CD4-positive, alpha-beta memory T cell (primary cell): ENCODE measurements around the gene SLC41A3. TPM values are rescaled to one million over a fixed set of nuclear protein-coding genes. Genes with fewer than 3 reads are reported as not detected.

Experiments used
- CTCF ChIA-PET: fragments of 350-600 bp; sonication (Branson Sonifier 250); formaldehyde crosslinking; loops from one replicate; lab custom pipeline; 2021; ENCODE audit warnings: inconsistent platforms; ENCODE audit not compliant: partially characterized antibody; lab: Charles Lee
- POLR2A ChIA-PET: fragments of 350-600 bp; sonication (Branson Sonifier 250); formaldehyde crosslinking; loops from one replicate; lab custom pipeline; 2021; ENCODE audit not compliant: partially characterized antibody; lab: Charles Lee
- DNase-seq, 5 donors: peaks; one replicate each; pipeline versions ENCODE4 v3.0.0 to v3.0.0-alpha.2; 2020 to 2022; ENCODE audit warnings: mixed read lengths in 1 of 5
- H3K27ac ChIP-seq: one replicate; pipeline ENCODE4 v1.7.0; 2013; ENCODE audit warnings: low read depth, low read length
- H3K27me3 ChIP-seq: 2 replicates; pipeline ENCODE4 v1.7.0; 2013; ENCODE audit warnings: mild to moderate bottlenecking, low read length, moderate library complexity; ENCODE audit not compliant: insufficient read depth
- H3K36me3 ChIP-seq: 2 replicates; pipeline ENCODE4 v1.7.0; 2013; ENCODE audit warnings: mild to moderate bottlenecking, low read length, moderate library complexity; ENCODE audit not compliant: insufficient read depth
- H3K4me1 ChIP-seq: 2 replicates; pipeline ENCODE4 v1.7.0; 2013; ENCODE audit warnings: mild to moderate bottlenecking, low read length, moderate library complexity; ENCODE audit not compliant: insufficient read depth
- H3K4me3 ChIP-seq, 2 donors: one replicate each; pipeline ENCODE4 v1.7.0; 2013; ENCODE audit warnings: low read length in 2 of 2, mild to moderate bottlenecking in 1 of 2
- H3K9me3 ChIP-seq, 2 donors: one replicate each; pipeline ENCODE4 v1.7.0; 2013; ENCODE audit warnings: low read length in 2 of 2, control low read depth in 1 of 2; ENCODE audit not compliant: control insufficient read depth in 1 of 2
- H3K27ac Mint-ChIP-seq, 7 donors: one replicate each; pipeline ENCODE4 v1.8.0; 2020 to 2021; ENCODE audit warnings: mixed read lengths in 7 of 7, mild to moderate bottlenecking in 6 of 7, inconsistent platforms in 3 of 7, moderate library complexity in 3 of 7
- H3K27me3 Mint-ChIP-seq, 2 donors: one replicate each; pipeline ENCODE4 v1.8.0; 2020 to 2021; ENCODE audit warnings: mixed read lengths in 2 of 2
- H3K36me3 Mint-ChIP-seq, 2 donors: one replicate each; pipeline ENCODE4 v1.8.0; 2020 to 2021; ENCODE audit warnings: mixed read lengths in 2 of 2, inconsistent platforms in 1 of 2, mild to moderate bottlenecking in 1 of 2
- H3K4me1 Mint-ChIP-seq, 4 donors: one replicate each; pipeline ENCODE4 v1.8.0; 2020 to 2021; ENCODE audit warnings: mixed read lengths in 4 of 4, mild to moderate bottlenecking in 1 of 4
- H3K4me3 Mint-ChIP-seq, 8 donors: one replicate each; pipeline ENCODE4 v1.8.0; 2020 to 2021; ENCODE audit warnings: mixed read lengths in 8 of 8, mild to moderate bottlenecking in 7 of 8, moderate library complexity in 6 of 8, inconsistent platforms in 3 of 8
- H3K9me3 Mint-ChIP-seq, 8 donors: one replicate each; pipeline ENCODE4 v1.8.0; 2020 to 2021; ENCODE audit warnings: mixed read lengths in 8 of 8, mild to moderate bottlenecking in 5 of 8, inconsistent platforms in 3 of 8, moderate library complexity in 1 of 8
- intact Hi-C: fragments of 100-400 bp; cut with micrococcal nuclease; formaldehyde crosslinking; loops from one replicate; pipeline ENCODE4 v1.15.1; 2023
- polyA plus RNA-seq, 2 donors: library from polyadenylated mRNA; unstranded; fragments of 300-500 nt; fragmentation: Illumina TruSeq; gene quantifications; one replicate each; pipeline ENCODE4 v1.2.3, GENCODE V29; 2021
- total RNA-seq, 2 experiments: library from RNA; stranded (reverse); gene quantifications; one replicate each; pipeline ENCODE4 v1.2.3, GENCODE V29; 2021

SLC41A3 gene
- total and polyA plus RNA-seq, 4 experiments from 2014 or later: 22.5 to 41.2 (median 32.8) TPM

GRCh38 chr3:126081618-126082361 is 2.1 kb downstream of the SLC41A3 start:
- Mint-ChIP-seq H3K4me3 (peak overlapping the region in 4 of 8 donors; percentile 17 to 73 (median 60)), H3K27me3 (no peaks in the 10 kb centered on the region), H3K36me3 (peaks cover 7 to 9% of the 10 kb centered on the region in 2 donors), H3K9me3 (no peaks in the 10 kb centered on the region), H3K27ac (peak overlapping the region in 4 of 7 donors; percentile 46 to 76 (median 56)), H3K4me1 (peaks cover 9 to 32% (median 20%) of the 10 kb centered on the region in 4 donors)
- no peaks in the 10 kb centered on the region for H3K36me3 ChIP-seq
- H3K27me3 ChIP-seq: no peaks in the 10 kb centered on the region
- H3K9me3 ChIP-seq: no peaks in the 10 kb centered on the region
- peak in 3 of 5 donors; percentile 11 to 37 (median 12) for DNase-seq
- peaks cover 26% of the 10 kb centered on the region for H3K4me1 ChIP-seq
- intact Hi-C loops: loop anchor here (2.0 to 10.0 kb wide), 5 partner anchors 276 to 1466 kb away; partner anchors contain the start of genes CHCHD6, KLF15, OSBPL11 and ZXDC
- ChIA-PET CTCF (no interaction called here), POLR2A (interaction anchor here (1.2 kb wide), 1 partner anchor 92 kb away, joined by 3 read pairs; no protein-coding TSS in a partner anchor)
- H3K4me3 ChIP-seq: no peak overlapping the region
- no peak overlapping the region for H3K27ac ChIP-seq

- no peaks in the 10 kb centered on the region for H3K9me3 ChIP-seq
- H3K4me1 ChIP-seq: peaks cover 26% of the 10 kb centered on the region
- H3K36me3 ChIP-seq: no peaks in the 10 kb centered on the region
- no peak for DNase-seq
- ChIA-PET POLR2A (no interaction called here), CTCF (interaction anchor here (0.6 to 0.7 kb wide), 2 partner anchors 493 to 624 kb away, joined by 3 to 4 read pairs; no protein-coding TSS in a partner anchor)
- H3K36me3 Mint-ChIP-seq: peaks cover 9 to 10% of the 10 kb centered on the region in 2 donors
- no peaks in the 10 kb centered on the region for H3K27me3 Mint-ChIP-seq
- H3K4me1 Mint-ChIP-seq: peaks cover 9 to 32% (median 20%) of the 10 kb centered on the region in 4 donors
- H3K4me3 ChIP-seq: no peak overlapping the region
- intact Hi-C loops: loop anchor here (5.0 to 10.0 kb wide), 4 partner anchors 276 to 1466 kb away; partner anchors contain the start of genes CHCHD6, KLF15 and OSBPL11
- H3K4me3 Mint-ChIP-seq: peak overlapping the region in 4 of 8 donors; percentile 4 to 67 (median 48)
- H3K27me3 ChIP-seq: no peaks in the 10 kb centered on the region
- H3K27ac Mint-ChIP-seq: peak overlapping the region in 3 of 7 donors; percentile 48 to 91 (median 76)
- H3K27ac ChIP-seq: no peak overlapping the region
- H3K9me3 Mint-ChIP-seq: no peaks in the 10 kb centered on the region
Measured at GRCh38 chr3:126080970-126081369, 3.0 kb downstream of the SLC41A3 start.

GRCh38 chr3:126078866-126079265 is 5.1 kb downstream of the SLC41A3 start:
- no peaks in the 10 kb centered on the region for H3K27me3 Mint-ChIP-seq
- CTCF ChIA-PET: no interaction called here
- intact Hi-C loops: no loop called here
- peaks cover 5 to 17% (median 9%) of the 10 kb centered on the region in 4 donors for H3K4me1 Mint-ChIP-seq
- H3K9me3 ChIP-seq: no peaks in the 10 kb centered on the region
- no peaks in the 10 kb centered on the region for H3K27me3 ChIP-seq
- no peak overlapping the region for H3K4me3 Mint-ChIP-seq
- no peaks in the 10 kb centered on the region for H3K36me3 ChIP-seq
- DNase-seq: no peak
- POLR2A ChIA-PET: no interaction called here
- no peak overlapping the region for H3K4me3 ChIP-seq
- H3K36me3 Mint-ChIP-seq: peaks cover 12 to 13% of the 10 kb centered on the region in 2 donors
- H3K27ac Mint-ChIP-seq: no peak overlapping the region
- no peak overlapping the region for H3K27ac ChIP-seq
- peaks cover 0 to 6% (median under 1%) of the 10 kb centered on the region in 8 donors for H3K9me3 Mint-ChIP-seq
- peaks cover 13% of the 10 kb centered on the region for H3K4me1 ChIP-seq

- ChIA-PET POLR2A (no interaction called here), CTCF (no interaction called here)
- intact Hi-C loops: no loop called here
- Histone ChIP-seq H3K4me3 (no peak overlapping the region), H3K4me1 (peaks cover 7% of the 10 kb centered on the region), H3K27ac (no peak overlapping the region), H3K36me3 (no peaks in the 10 kb centered on the region), H3K9me3 (no peaks in the 10 kb centered on the region), H3K27me3 (no peaks in the 10 kb centered on the region)
- no peaks in the 10 kb centered on the region for H3K27me3 Mint-ChIP-seq
- peak overlapping the region in 1 of 7 donors; percentile 37 for H3K27ac Mint-ChIP-seq
- peak in 1 of 5 donors; percentile 32 for DNase-seq
- peaks cover 2 to 13% (median 5%) of the 10 kb centered on the region in 4 donors for H3K4me1 Mint-ChIP-seq
- peaks cover 2 to 14% (median 4%) of the 10 kb centered on the region in 8 donors for H3K9me3 Mint-ChIP-seq
- peaks cover 19 to 21% of the 10 kb centered on the region in 2 donors for H3K36me3 Mint-ChIP-seq
- no peak overlapping the region for H3K4me3 Mint-ChIP-seq
Measured at GRCh38 chr3:126077754-126078153, 6.2 kb downstream of the SLC41A3 start.

- peaks cover 3 to 22% (median 6%) of the 10 kb centered on the region in 8 donors for H3K9me3 Mint-ChIP-seq
- intact Hi-C loops: no loop called here
- no peaks in the 10 kb centered on the region for H3K4me1 ChIP-seq
- POLR2A ChIA-PET: no interaction called here
- no peaks in the 10 kb centered on the region for H3K36me3 ChIP-seq
- no peak overlapping the region for H3K27ac Mint-ChIP-seq
- no peak overlapping the region for H3K4me3 Mint-ChIP-seq
- no peaks in the 10 kb centered on the region for H3K27me3 Mint-ChIP-seq
- no peak overlapping the region for H3K27ac ChIP-seq
- no peaks in the 10 kb centered on the region for H3K9me3 ChIP-seq
- CTCF ChIA-PET: no interaction called here
- DNase-seq: no peak
- H3K4me1 Mint-ChIP-seq: peaks cover 2 to 7% (median 5%) of the 10 kb centered on the region in 4 donors
- H3K4me3 ChIP-seq: no peak overlapping the region
- peaks cover 24 to 30% of the 10 kb centered on the region in 2 donors for H3K36me3 Mint-ChIP-seq
- no peaks in the 10 kb centered on the region for H3K27me3 ChIP-seq
Measured at GRCh38 chr3:126076140-126076539, 7.8 kb downstream of the SLC41A3 start.

- DNase-seq: no peak
- ChIA-PET CTCF (no interaction called here), POLR2A (no interaction called here)
- no peaks in the 10 kb centered on the region for H3K9me3 ChIP-seq
- intact Hi-C loops: no loop called here
- Mint-ChIP-seq H3K4me1 (peaks cover 0 to 9% (median 5%) of the 10 kb centered on the region in 4 donors), H3K9me3 (peaks cover 3 to 22% (median 6%) of the 10 kb centered on the region in 8 donors), H3K4me3 (no peak overlapping the region), H3K27me3 (no peaks in the 10 kb centered on the region), H3K27ac (no peak overlapping the region), H3K36me3 (peaks cover 42 to 47% of the 10 kb centered on the region in 2 donors)
- H3K4me1 ChIP-seq: no peaks in the 10 kb centered on the region
- no peak overlapping the region for H3K4me3 ChIP-seq
- H3K36me3 ChIP-seq: no peaks in the 10 kb centered on the region
- no peaks in the 10 kb centered on the region for H3K27me3 ChIP-seq
- no peak overlapping the region for H3K27ac ChIP-seq
Measured at GRCh38 chr3:126070146-126070545, 13.8 kb downstream of the SLC41A3 start.

GRCh38 chr3:126067959-126068358 is 16.0 kb downstream of the SLC41A3 start:
- H3K9me3 Mint-ChIP-seq: peaks cover 0 to 10% (median 4%) of the 10 kb centered on the region in 8 donors
- DNase-seq: peak in 1 of 5 donors; percentile 8
- Histone ChIP-seq H3K9me3 (no peaks in the 10 kb centered on the region), H3K27me3 (no peaks in the 10 kb centered on the region), H3K27ac (no peak overlapping the region), H3K4me1 (peaks cover 9% of the 10 kb centered on the region), H3K36me3 (no peaks in the 10 kb centered on the region), H3K4me3 (no peak overlapping the region)
- H3K4me3 Mint-ChIP-seq: no peak overlapping the region
- POLR2A ChIA-PET: no interaction called here
- H3K36me3 Mint-ChIP-seq: peaks cover 33 to 42% of the 10 kb centered on the region in 2 donors
- CTCF ChIA-PET: no interaction called here
- intact Hi-C loops: no loop called here
- H3K27ac Mint-ChIP-seq: no peak overlapping the region
- H3K4me1 Mint-ChIP-seq: peaks cover 8 to 27% (median 20%) of the 10 kb centered on the region in 4 donors
- H3K27me3 Mint-ChIP-seq: no peaks in the 10 kb centered on the region
